GM12873 (cell line): ENCODE measurements around the gene TMEM175.

ENCODE experiments used
- CTCF ChIP-seq: IDR thresholded peaks from 2 replicates; pipeline ENCODE4 v1.5.1; 2012; ENCODE audit warnings: low read depth, mild to moderate bottlenecking, moderate library complexity, low read length, control low read depth; ENCODE audit not compliant: insufficient read depth; ENCODE audit errors: missing control alignments

The TMEM175 gene

DNA sequence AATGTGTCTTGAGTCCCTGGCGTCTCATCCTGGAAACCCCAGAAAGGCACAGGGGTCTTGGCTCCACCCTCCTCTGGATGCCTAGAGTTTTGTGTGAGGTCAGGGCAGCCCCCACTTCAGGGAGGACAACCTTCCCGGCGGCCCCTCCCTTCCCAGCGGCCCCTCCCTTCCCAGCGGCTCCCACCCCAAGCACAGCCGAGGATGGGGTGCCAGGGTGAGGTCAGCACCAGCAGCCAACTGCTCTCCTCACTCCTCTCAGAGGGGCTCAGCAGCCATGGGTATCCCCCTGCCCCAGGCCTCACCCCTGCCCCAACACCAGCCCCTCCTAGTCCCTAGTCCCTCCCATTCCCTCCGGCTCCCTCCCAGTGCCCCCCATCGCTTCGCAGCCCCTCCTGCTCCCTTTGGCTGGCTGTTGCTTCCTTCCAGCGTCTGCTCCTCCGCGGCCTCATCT is 23.7 kb downstream of the TMEM175 start:
- TF ChIP-seq CTCF = no peak

DNA sequence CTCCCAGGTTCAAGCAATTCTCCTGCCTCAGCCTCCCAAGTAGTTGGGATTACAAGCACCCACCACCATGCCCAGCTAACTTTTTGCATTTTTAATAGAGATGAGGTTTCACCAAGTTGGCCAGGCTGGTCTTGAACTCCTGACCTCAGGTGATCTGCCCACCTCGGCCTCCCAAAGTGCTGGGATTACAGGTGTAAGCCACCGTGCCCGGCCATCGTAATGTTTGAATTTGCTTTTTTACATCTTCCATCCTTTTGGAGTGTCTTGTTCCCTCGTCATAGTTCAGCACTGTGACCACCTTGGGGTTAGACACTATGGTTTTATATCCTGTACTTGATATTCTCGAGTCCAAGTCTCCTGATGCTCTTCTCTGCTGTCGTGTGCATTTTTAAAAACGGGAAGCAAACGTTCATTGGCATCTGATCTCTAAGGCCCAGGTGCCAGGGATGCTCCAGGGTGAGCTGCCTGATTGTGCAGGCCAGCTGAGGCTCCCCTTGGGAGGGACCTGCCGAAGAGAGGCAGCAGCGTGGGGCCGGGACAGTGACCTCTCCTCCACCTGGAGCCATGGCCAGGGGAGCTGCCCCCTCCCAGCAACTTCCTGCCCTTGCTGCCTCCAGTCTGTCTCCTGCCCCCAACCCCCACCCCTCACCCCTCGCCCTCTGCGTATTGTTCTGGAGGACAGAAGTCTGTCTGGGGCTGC is 24.4 kb downstream of the TMEM175 start:
- no peak for TF ChIP-seq CTCF

- TF ChIP-seq CTCF = no peak
These were observed 24.9 kb downstream of the TMEM175 start for GRCh38 chr4:957231-957580.

GRCh38 chr4:957581-958313 is 25.5 kb downstream of the TMEM175 start:
- TF ChIP-seq CTCF = no peak

DNA sequence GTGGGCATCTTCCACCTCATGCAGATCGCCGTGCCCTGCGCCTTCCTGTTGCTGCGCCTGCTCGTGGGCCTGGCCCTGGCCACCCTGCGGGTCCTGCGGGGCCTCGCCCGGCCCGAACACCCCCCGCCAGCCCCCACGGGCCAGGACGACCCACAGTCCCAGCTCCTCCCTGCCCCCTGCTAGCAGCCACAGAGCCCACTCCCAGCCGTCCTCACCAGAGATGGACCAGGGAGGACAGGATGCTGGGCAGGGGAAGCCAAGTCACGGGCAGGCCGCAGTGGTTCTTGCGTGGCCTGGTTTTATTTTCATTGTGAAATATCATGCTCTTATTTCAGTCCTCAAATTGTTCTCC is 26.0 kb downstream of the TMEM175 start:
- TF ChIP-seq CTCF = no peak

GRCh38 chr4:958696-959337 is 26.6 kb downstream of the TMEM175 start:
- no peak for TF ChIP-seq CTCF
